ENCODE results near the gene FAM3D.

DNA sequence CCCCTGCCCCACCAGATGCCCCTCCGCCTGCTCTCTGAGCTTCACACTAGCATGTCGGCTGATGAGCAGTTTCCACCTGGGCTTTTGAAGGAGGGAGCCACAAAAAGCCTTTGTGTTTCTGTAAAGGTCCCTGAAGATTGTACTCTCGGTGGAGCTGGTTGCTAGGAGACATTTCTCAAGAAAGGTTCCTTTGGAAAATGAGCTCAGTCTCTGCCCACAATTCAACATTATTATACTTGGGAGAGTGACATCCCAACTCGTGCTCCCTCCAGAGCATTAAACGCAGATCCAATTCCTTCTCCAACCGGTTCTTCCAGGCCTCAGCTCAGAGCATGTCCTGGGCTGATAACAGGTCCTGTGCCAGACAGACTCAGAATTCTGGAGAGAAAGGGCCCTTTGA is 62.5 kb downstream of the FAM3D start:
- TF ChIP-seq, protein P1, sequence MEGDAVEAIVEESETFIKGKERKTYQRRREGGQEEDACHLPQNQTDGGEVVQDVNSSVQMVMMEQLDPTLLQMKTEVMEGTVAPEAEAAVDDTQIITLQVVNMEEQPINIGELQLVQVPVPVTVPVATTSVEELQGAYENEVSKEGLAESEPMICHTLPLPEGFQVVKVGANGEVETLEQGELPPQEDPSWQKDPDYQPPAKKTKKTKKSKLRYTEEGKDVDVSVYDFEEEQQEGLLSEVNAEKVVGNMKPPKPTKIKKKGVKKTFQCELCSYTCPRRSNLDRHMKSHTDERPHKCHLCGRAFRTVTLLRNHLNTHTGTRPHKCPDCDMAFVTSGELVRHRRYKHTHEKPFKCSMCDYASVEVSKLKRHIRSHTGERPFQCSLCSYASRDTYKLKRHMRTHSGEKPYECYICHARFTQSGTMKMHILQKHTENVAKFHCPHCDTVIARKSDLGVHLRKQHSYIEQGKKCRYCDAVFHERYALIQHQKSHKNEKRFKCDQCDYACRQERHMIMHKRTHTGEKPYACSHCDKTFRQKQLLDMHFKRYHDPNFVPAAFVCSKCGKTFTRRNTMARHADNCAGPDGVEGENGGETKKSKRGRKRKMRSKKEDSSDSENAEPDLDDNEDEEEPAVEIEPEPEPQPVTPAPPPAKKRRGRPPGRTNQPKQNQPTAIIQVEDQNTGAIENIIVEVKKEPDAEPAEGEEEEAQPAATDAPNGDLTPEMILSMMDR (conservative IDR thresholded peaks at IDR 0.05; ENCODE audit: low read length), result no peak
- no peak for TF ChIP-seq EZH2phosphoT487 (IDR thresholded peaks at IDR 0.05; ENCODE audit: borderline replicate concordance)

All from Loucy (cell line).